Kidney epithelial cell (primary cell): Measurements from ENCODE around the gene PYGO1. TPM values are rescaled to one million over a fixed set of nuclear protein-coding genes. Genes with fewer than 3 reads are reported as not detected.
A peak's percentile ranks its signal among the peaks of the same experiment; 100 is the strongest.

ENCODE experiments used
- DNase-seq: peaks from one replicate; pipeline ENCODE4 v3.0.0-alpha.2; 2010; ENCODE audit warnings: low read depth
- H3K27me3 ChIP-seq: 2 replicates; pipeline ENCODE4 v1.6.0; 2011; ENCODE audit warnings: low read length; ENCODE audit not compliant: control insufficient read depth, insufficient read depth
- H3K36me3 ChIP-seq: 2 replicates; pipeline ENCODE4 v1.5.1; 2011; ENCODE audit warnings: low read length; ENCODE audit not compliant: control insufficient read depth, insufficient read depth
- H3K4me3 ChIP-seq: 2 replicates; pipeline ENCODE4 v1.5.1; 2011; ENCODE audit warnings: low read depth, mild to moderate bottlenecking, control low read depth, low read length
- CTCF ChIP-seq: IDR thresholded peaks from 2 replicates; pipeline ENCODE4 v1.5.1; 2011; ENCODE audit warnings: mild to moderate bottlenecking, moderate library complexity, low read length, control low read depth, inconsistent platforms; ENCODE audit not compliant: insufficient read depth, poor library complexity, severe bottlenecking
- total RNA-seq: library from RNA; depleted of rRNA; stranded (reverse); fragments of >200 nt; gene quantifications from 2 replicates; pipeline ENCODE4 v1.2.3, GENCODE V29; 2015

The PYGO1 gene
- total RNA-seq, 1 donor from 2014 or later, result 10.3 TPM

- no peaks in the 10 kb centered on the region for H3K27me3 ChIP-seq
These were observed 40.2 kb upstream of the PYGO1 start for GRCh38 chr15:55628369-55628730.

GRCh38 chr15:55627730-55628368, 39.7 kb upstream of the PYGO1 start:
- DNase-seq, result peak; percentile 92
- peak; percentile 1 for TF ChIP-seq CTCF
- Histone ChIP-seq H3K27me3 (no peaks in the 10 kb centered on the region), H3K4me3 (no peak overlapping the region), H3K36me3 (no peaks in the 10 kb centered on the region)

More at GRCh38 chr15:55628369-55628730, 40.2 kb upstream of the PYGO1 start:
- no peak for TF ChIP-seq CTCF
- DNase-seq, result no peak
- H3K36me3 ChIP-seq, result no peaks in the 10 kb centered on the region
- H3K4me3 ChIP-seq, result no peak overlapping the region

GRCh38 chr15:55619783-55620182, 31.6 kb upstream of the PYGO1 start:
- Histone ChIP-seq H3K4me3 (no peak overlapping the region), H3K27me3 (no peaks in the 10 kb centered on the region), H3K36me3 (no peaks in the 10 kb centered on the region)
- TF ChIP-seq CTCF, result no peak
- DNase-seq, result no peak

- H3K36me3 ChIP-seq, result no peaks in the 10 kb centered on the region
- H3K4me3 ChIP-seq, result no peak overlapping the region
- no peak for TF ChIP-seq CTCF
- DNase-seq, result no peak
- H3K27me3 ChIP-seq, result no peaks in the 10 kb centered on the region
These were observed 30.2 kb upstream of the PYGO1 start for GRCh38 chr15:55618387-55618786.

GRCh38 chr15:55615445-55615844, 27.3 kb upstream of the PYGO1 start:
- Histone ChIP-seq H3K4me3 (no peak overlapping the region), H3K27me3 (no peaks in the 10 kb centered on the region), H3K36me3 (no peaks in the 10 kb centered on the region)
- no peak for TF ChIP-seq CTCF
- DNase-seq, result no peak

GRCh38 chr15:55613727-55614126, 25.6 kb upstream of the PYGO1 start:
- no peak for DNase-seq
- no peaks in the 10 kb centered on the region for H3K36me3 ChIP-seq
- TF ChIP-seq CTCF, result no peak
- H3K27me3 ChIP-seq, result no peaks in the 10 kb centered on the region
- H3K4me3 ChIP-seq, result no peak overlapping the region
